ENCODE results near the gene MORN2. TPM values are rescaled to one million over a fixed set of nuclear protein-coding genes. Genes with fewer than 3 reads are reported as not detected.

Gene MORN2
- total RNA-seq, 1 donor from 2014 or later: 16.9 TPM

DNA sequence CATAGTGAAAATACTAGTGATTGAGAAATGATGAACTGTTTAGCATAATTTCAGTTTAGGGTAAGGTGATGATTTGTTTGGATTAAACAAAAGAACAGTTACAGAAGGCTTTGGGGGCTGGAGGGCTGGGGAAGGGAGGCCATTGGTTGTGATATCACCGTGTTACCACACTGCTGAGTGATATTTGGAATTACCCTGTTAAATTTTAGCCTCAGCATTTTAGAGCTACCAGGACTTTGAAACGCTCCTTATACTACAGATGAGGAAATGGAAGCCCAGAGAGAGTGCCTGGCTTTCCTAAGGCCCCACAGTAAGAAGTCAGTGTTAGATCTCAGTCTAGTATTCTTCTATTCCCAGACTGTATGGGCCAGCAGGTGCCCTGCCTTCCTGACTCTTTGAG is 29.5 kb downstream of the MORN2 start:
- Mint-ChIP-seq H3K4me1 (ENCODE audit: unreplicated experiment) (no peaks in the 10 kb centered on the region), H3K36me3 (ENCODE audit: unreplicated experiment) (no peaks in the 10 kb centered on the region), H3K4me3 (ENCODE audit: unreplicated experiment) (no peak overlapping the region), H3K27me3 (ENCODE audit: unreplicated experiment) (no peaks in the 10 kb centered on the region), H3K9me3 (ENCODE audit: unreplicated experiment) (no peaks in the 10 kb centered on the region), H3K27ac (ENCODE audit: unreplicated experiment) (no peak overlapping the region)
- DNase-seq (ENCODE audit: extremely low spot score, unreplicated experiment): no peak
- TF ChIP-seq, protein P1, sequence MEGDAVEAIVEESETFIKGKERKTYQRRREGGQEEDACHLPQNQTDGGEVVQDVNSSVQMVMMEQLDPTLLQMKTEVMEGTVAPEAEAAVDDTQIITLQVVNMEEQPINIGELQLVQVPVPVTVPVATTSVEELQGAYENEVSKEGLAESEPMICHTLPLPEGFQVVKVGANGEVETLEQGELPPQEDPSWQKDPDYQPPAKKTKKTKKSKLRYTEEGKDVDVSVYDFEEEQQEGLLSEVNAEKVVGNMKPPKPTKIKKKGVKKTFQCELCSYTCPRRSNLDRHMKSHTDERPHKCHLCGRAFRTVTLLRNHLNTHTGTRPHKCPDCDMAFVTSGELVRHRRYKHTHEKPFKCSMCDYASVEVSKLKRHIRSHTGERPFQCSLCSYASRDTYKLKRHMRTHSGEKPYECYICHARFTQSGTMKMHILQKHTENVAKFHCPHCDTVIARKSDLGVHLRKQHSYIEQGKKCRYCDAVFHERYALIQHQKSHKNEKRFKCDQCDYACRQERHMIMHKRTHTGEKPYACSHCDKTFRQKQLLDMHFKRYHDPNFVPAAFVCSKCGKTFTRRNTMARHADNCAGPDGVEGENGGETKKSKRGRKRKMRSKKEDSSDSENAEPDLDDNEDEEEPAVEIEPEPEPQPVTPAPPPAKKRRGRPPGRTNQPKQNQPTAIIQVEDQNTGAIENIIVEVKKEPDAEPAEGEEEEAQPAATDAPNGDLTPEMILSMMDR (IDR thresholded peaks at IDR 0.05): no peak

DNA sequence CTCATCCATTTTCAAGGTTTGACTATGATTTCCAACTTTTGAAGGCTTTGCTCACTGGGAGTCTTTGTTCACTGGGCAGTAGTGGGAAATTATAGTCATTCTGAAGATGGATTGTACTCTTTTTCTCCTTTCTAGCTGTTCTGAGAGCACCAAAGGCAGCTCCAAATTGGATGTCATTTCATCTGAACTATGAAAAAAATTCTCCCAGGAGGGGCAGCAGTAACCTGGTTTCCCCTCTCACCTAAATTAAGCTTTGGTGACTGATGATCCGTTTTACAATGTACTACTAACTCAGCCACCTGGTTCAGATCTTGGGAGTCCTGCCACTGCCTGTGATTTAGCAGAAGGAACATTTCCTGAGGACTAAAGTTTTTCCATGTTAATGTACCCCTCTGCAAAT is 31.5 kb downstream of the MORN2 start:
- H3K4me1 Mint-ChIP-seq (ENCODE audit: unreplicated experiment): no peaks in the 10 kb centered on the region
- no peaks in the 10 kb centered on the region for H3K9me3 Mint-ChIP-seq (ENCODE audit: unreplicated experiment)
- no peak for DNase-seq (ENCODE audit: extremely low spot score, unreplicated experiment)
- H3K4me3 Mint-ChIP-seq (ENCODE audit: unreplicated experiment): no peak overlapping the region
- H3K36me3 Mint-ChIP-seq (ENCODE audit: unreplicated experiment): no peaks in the 10 kb centered on the region
- H3K27me3 Mint-ChIP-seq (ENCODE audit: unreplicated experiment): no peaks in the 10 kb centered on the region
- TF ChIP-seq, protein P1 (IDR thresholded peaks at IDR 0.05): no peak
- H3K27ac Mint-ChIP-seq (ENCODE audit: unreplicated experiment): no peak overlapping the region

DNA sequence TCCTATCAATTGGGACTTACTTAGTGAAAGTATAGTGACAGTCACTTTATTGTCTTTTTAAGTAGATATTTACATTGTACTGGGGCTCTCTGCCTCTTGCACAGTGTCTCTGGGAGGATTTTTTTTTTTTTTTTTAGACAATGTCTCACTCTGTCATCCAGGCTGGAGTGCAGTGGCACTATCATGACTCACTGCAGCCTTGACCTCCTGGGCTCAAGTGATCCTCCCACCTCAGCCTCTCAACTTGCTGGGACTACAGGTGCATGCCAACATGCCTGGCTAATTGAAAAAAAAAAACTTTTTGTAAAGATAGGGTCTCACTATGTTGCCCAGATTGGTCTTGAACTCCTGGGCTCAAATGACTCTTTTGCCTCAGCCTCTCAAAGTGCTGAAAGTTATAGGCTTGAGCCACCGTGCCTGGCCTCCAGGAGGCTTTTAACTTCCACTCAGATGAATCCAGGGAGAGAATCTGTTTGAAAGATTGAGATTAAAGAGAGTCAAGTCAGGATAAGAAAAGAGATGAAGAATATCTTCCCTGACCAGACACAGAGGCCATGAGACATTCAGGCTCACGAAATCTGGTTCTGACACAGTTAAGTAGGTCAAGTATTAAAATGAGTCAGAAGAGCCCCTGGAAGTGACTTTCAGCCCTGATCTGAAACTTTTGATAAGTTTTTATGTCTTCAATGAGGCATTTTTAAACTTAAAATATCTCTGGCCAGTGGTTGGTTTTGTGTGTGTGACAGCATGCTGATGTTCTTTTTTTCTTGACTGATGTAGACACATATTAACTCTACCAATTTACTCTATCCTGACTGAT is 32.2 kb downstream of the MORN2 start:
- Mint-ChIP-seq H3K4me1 (ENCODE audit: unreplicated experiment) (no peaks in the 10 kb centered on the region), H3K27ac (ENCODE audit: unreplicated experiment) (no peak overlapping the region), H3K4me3 (ENCODE audit: unreplicated experiment) (no peak overlapping the region), H3K27me3 (ENCODE audit: unreplicated experiment) (no peaks in the 10 kb centered on the region), H3K36me3 (ENCODE audit: unreplicated experiment) (no peaks in the 10 kb centered on the region), H3K9me3 (ENCODE audit: unreplicated experiment) (no peaks in the 10 kb centered on the region)
- TF ChIP-seq, protein P1 (IDR thresholded peaks at IDR 0.05): no peak
- DNase-seq (ENCODE audit: extremely low spot score, unreplicated experiment): no peak

DNA sequence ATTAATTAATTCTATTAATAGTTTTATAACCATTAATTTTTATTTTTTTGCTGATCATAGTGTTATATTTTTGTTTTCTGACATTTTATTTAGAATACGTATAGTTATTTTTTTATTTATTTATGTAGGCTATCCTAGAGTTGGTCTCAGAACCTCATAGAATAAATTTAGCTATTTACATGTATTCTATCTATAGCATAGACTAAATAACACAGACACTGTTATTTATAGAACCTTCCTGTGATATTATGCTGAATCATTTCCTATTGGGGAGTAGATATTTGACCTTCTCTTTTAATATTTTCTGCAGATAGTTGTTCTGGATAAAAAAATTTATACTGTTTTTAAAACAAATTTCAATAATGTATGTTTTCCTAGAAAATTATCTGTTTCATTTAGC is 34.1 kb downstream of the MORN2 start:
- Mint-ChIP-seq H3K4me3 (ENCODE audit: unreplicated experiment) (no peak overlapping the region), H3K4me1 (ENCODE audit: unreplicated experiment) (no peaks in the 10 kb centered on the region), H3K27me3 (ENCODE audit: unreplicated experiment) (no peaks in the 10 kb centered on the region), H3K9me3 (ENCODE audit: unreplicated experiment) (no peaks in the 10 kb centered on the region), H3K36me3 (ENCODE audit: unreplicated experiment) (no peaks in the 10 kb centered on the region), H3K27ac (ENCODE audit: unreplicated experiment) (no peak overlapping the region)
- TF ChIP-seq, protein P1 (IDR thresholded peaks at IDR 0.05): no peak
- DNase-seq (ENCODE audit: extremely low spot score, unreplicated experiment): no peak

DNA sequence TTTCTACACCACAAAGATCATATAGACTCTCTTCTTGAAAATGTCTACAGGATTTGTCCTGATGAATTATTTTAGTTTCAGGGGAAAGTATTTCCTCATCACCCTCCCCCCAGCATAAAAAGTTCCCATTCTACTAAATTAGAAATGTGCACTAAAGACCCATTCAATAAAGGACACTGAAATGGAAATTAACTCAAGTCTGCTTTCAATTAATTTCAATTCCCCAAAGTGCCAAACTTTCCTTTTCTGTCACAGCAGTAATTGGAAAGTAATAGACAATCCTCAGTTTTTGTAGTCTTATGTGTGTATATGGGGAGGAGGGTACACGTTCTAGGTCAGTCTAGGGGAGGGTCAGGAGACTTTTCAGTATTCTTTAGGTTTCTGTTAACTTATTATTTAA is 35.4 kb downstream of the MORN2 start:
- H3K36me3 Mint-ChIP-seq (ENCODE audit: unreplicated experiment): no peaks in the 10 kb centered on the region
- TF ChIP-seq, protein P1 (IDR thresholded peaks at IDR 0.05): no peak

More for the DNA sequence above, 35.4 kb downstream of the MORN2 start:
- Mint-ChIP-seq H3K27me3 (ENCODE audit: unreplicated experiment) (peaks cover 1% of the 10 kb centered on the region), H3K4me3 (ENCODE audit: unreplicated experiment) (no peak overlapping the region), H3K27ac (ENCODE audit: unreplicated experiment) (no peak overlapping the region), H3K4me1 (ENCODE audit: unreplicated experiment) (no peaks in the 10 kb centered on the region), H3K9me3 (ENCODE audit: unreplicated experiment) (no peaks in the 10 kb centered on the region)
- DNase-seq (ENCODE audit: extremely low spot score, unreplicated experiment): no peak

Measured in osteocyte (in vitro differentiated cells).